DMS 273 treated with DMSO at 0.1 percent for 48 hours (cell line): ENCODE measurements around the gene PRAME.
"Not testable (repeated sequence)": the region's sequence is repeated elsewhere in the genome, so short reads cannot be mapped to it uniquely, and the experiment has no call there.

ENCODE experiments used
- DNase-seq: peaks from one replicate; lab custom pipeline; 2025; lab: John Stamatoyannopoulos, UW

PRAME gene

GRCh38 chr22:22520667-22521602 lies 38.1 kb downstream of the PRAME start:
- DNase-seq = no peak

DNA sequence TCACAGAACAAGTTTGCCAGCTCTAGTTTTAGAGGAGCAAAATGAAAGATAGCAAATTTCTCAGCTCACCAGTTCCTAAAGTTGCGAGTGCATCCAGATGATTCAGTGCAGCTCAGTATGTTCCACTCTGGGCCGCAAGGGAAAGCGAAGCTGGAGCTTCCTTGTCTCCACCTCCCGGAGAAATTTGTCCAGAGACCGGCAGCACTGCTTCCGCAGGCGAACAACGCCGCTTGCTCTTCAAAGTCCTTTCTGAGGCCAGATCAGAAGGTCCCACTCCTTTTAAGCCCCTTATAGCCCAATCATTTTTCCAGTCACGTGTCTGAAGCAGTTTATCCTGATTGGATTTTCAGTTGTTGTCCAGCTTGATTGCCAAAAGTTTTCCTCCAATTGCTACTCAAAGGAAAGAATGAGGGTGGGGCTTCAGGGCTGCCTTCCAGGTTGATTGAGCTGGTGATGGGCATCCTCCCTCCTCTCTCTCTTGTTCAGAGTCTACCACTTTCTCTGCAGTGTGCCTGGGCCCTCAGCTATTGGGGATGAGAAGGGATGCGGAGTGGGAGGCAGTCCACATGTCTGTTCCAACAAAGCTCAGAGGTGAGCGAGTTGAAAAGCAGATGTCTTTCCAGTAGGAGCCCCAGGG lies 38.9 kb downstream of the PRAME start, which contains the start of gene ZNF280A:
TSS of gene ZNF280A (minus strand) at position 251 of the 637 bp plus-strand sequence. CDS start 4,640 bp downstream, outside the sequence.
- no peak for DNase-seq

GRCh38 chr22:22519591-22519990 lies 39.5 kb downstream of the PRAME start:
- DNase-seq = no peak

GRCh38 chr22:22516992-22517391 lies 42.1 kb downstream of the PRAME start:
- DNase-seq = no peak

DNA sequence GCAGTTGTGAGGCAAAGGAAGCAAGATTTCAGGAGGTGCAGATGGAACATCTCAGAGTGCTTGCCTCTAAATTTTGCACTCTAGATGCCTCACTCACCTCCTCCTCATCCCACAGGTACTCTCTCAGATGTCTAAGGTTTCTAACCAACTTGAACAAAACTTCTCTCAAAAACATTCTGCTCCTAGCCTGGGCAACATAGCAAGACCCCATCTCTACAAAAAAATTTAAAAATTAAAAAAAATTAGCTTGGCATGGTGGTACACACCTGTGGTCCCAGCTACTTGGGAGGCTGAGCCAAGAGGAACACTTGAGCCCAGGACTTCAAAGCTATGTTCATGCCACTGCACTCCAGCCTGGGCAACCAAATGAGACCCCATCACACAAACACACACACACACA lies 43.2 kb downstream of the PRAME start:
- DNase-seq = no peak

- DNase-seq = not testable (repeated sequence)
These were observed 44.6 kb downstream of the PRAME start for GRCh38 chr22:22514431-22514830.

DNA sequence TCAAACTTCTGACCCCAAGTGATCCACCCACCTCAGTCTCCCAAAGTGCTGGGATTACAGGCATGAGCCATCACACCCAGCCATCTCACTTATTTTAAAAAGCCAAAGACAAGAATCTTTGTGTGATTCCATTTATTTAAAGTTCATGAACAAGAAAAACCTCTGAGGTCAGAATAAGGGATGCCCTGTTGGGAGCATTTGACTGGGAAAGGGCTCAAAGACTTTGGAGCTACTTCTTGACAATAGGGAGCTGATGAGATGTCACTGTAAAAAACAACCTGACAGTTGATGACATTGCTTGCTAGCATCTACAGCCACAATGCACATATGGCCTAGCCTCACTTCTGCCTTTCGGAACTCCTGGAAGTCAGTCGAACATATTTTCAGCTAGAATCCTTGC lies 45.4 kb downstream of the PRAME start:
- DNase-seq = no peak

- no peak for DNase-seq
These were observed 46.1 kb downstream of the PRAME start for GRCh38 chr22:22512951-22513350.

DNA sequence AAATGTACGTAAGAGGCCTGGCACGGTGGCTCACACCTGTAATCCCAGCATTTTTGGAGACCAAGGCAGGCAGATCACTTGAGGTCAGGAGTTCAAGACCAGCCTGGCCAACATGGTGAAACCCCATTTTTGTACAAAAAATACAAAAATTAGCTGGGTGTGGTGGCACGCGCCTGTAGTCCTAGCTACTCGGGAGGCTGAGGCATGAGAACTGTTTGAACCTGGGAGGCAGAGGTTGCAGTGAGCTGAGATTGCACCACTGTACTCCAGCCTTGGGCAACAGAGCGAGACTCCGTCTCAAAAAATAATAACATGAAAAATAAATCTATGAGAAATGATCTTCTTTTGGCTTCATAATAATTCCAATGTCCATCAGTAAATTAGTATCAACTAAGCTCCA lies 48.2 kb downstream of the PRAME start:
- not testable (repeated sequence) for DNase-seq

- DNase-seq = not testable (repeated sequence)
These were observed 49.2 kb downstream of the PRAME start for GRCh38 chr22:22509912-22510311.

DNA sequence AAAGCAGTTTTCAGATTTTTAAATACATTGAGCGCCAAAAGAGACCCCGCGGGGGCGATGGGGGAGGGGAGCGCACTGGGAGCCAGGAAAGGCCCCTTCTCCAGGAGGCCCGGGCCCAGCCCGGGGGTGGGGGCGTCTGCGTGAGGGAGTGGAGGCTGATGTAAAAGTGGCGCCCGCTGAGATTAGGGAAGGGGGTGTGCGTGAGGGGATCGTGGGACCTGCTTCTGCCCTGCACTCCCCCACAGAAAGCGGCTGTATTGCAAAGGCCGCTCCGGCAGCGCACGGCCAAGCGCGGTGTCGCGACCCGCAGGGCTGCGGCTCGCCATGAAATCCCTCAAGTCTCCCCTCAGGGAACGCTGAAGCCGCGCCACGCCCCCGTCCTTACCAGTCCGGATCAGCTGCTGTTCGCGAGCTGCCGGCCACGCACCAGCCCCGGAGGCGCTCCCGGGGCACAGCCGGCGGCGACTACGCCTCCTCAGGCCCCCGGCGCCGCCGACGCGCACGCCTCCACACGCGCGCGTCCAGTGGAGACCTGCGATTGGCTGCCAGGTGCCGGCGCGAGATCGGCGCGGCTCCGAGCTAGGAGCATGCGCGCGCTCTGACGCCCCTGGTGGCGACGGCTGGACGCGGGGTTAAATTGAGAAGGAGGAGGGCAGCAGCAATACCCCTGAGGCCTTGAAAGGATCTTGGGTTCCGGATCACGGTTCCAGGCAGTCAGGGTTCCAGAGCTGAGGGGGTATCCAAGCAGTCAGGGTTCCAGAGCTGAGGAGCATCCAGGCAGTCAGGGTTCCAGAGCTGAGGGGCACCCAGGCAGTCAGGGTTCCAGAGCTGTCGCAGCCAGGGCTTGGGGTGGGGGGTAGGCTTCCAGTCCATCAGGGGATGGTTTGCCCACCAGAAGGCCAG lies 50.5 kb downstream of the PRAME start, which contains the start of gene ZNF280B:
TSS of gene ZNF280B (minus strand) at position 469 of the 903 bp plus-strand sequence. CDS start 19,344 bp downstream, outside the sequence.
- peak; percentile 39 for DNase-seq

GRCh38 chr22:22507743-22508273 lies 51.3 kb downstream of the PRAME start:
- no peak for DNase-seq

GRCh38 chr22:22506736-22507135 lies 52.3 kb downstream of the PRAME start:
- DNase-seq = no peak

- DNase-seq = no peak
These were observed 60.8 kb downstream of the PRAME start for GRCh38 chr22:22498267-22498666.
